Measurements from ENCODE around the gene SEC14L2. TPM values are rescaled to one million over a fixed set of nuclear protein-coding genes. Genes with fewer than 3 reads are reported as not detected.
A peak's percentile ranks its signal among the peaks of the same experiment; 100 is the strongest.

The SEC14L2 gene
- total RNA-seq, 3 donors from 2014 or later: 5.3 to 45.7 (median 29.5) TPM

- peaks cover 9% of the 10 kb centered on the region for H3K36me3 ChIP-seq
- H3K27me3 ChIP-seq: no peaks in the 10 kb centered on the region
- intact Hi-C loops (cut with DNase I; ENCODE audit: low total_unique reads): no loop called here
- no peak for DNase-seq (ENCODE audit: low spot score in 2 of 2)
- H3K4me3 ChIP-seq: no peak overlapping the region
- H3K4me1 ChIP-seq: peaks cover 2 to 5% of the 10 kb centered on the region in 2 donors
- peak overlapping the region in 1 of 2 donors; percentile 63 for H3K27ac ChIP-seq
- no peak for TF ChIP-seq CTCF (IDR thresholded peaks at IDR 0.05)
- no peak for TF ChIP-seq POLR2AphosphoS5 (IDR thresholded peaks at IDR 0.05)
- no peak for TF ChIP-seq POLR2A (IDR thresholded peaks at IDR 0.05)
- no peaks in the 10 kb centered on the region for H3K9me3 ChIP-seq
These were observed 19.6 kb downstream of the SEC14L2 start for GRCh38 chr22:30416403-30416802.

GRCh38 chr22:30416837-30417236 lies 20.0 kb downstream of the SEC14L2 start:
- no peaks in the 10 kb centered on the region for H3K9me3 ChIP-seq
- H3K36me3 ChIP-seq: peaks cover 9% of the 10 kb centered on the region
- H3K27me3 ChIP-seq: no peaks in the 10 kb centered on the region
- TF ChIP-seq CTCF (IDR thresholded peaks at IDR 0.05): no peak
- TF ChIP-seq POLR2AphosphoS5 (IDR thresholded peaks at IDR 0.05): no peak
- no peak for TF ChIP-seq POLR2A (IDR thresholded peaks at IDR 0.05)
- peak overlapping the region in 1 of 2 donors; percentile 63 for H3K27ac ChIP-seq
- peaks cover 3 to 7% of the 10 kb centered on the region in 2 donors for H3K4me1 ChIP-seq
- no peak overlapping the region for H3K4me3 ChIP-seq
- intact Hi-C loops (cut with DNase I; ENCODE audit: low total_unique reads): no loop called here
- DNase-seq (ENCODE audit: low spot score in 2 of 2): no peak

- peak overlapping the region in 1 of 3 donors; percentile 18 for H3K4me3 ChIP-seq
- no peak for DNase-seq (ENCODE audit: low spot score in 2 of 2)
- intact Hi-C loops (cut with DNase I; ENCODE audit: low total_unique reads): no loop called here
- peaks cover 10 to 28% of the 10 kb centered on the region in 2 donors for H3K4me1 ChIP-seq
- H3K36me3 ChIP-seq: peaks cover 5% of the 10 kb centered on the region
- no peaks in the 10 kb centered on the region for H3K9me3 ChIP-seq
- TF ChIP-seq CTCF (IDR thresholded peaks at IDR 0.05) (no peak), POLR2A (IDR thresholded peaks at IDR 0.05) (no peak), POLR2AphosphoS5 (IDR thresholded peaks at IDR 0.05) (no peak)
- peak overlapping the region; percentile 54 to 96 for H3K27ac ChIP-seq
- no peaks in the 10 kb centered on the region for H3K27me3 ChIP-seq
These were observed 23.7 kb downstream of the SEC14L2 start for GRCh38 chr22:30420347-30421125.

GRCh38 chr22:30421695-30422480 lies 25.1 kb downstream of the SEC14L2 start:
- Histone ChIP-seq H3K4me1 (peaks cover 10 to 28% of the 10 kb centered on the region in 2 donors), H3K27me3 (no peaks in the 10 kb centered on the region), H3K9me3 (no peaks in the 10 kb centered on the region), H3K36me3 (no peaks in the 10 kb centered on the region), H3K4me3 (peak overlapping the region in 2 of 3 donors; percentile 76 to 85), H3K27ac (peak overlapping the region; percentile 96 to 99)
- DNase-seq (ENCODE audit: low spot score in 2 of 2): no peak
- intact Hi-C loops (cut with DNase I; ENCODE audit: low total_unique reads): no loop called here
- TF ChIP-seq POLR2A (IDR thresholded peaks at IDR 0.05): no peak
- no peak for TF ChIP-seq CTCF (IDR thresholded peaks at IDR 0.05)
- no peak for TF ChIP-seq POLR2AphosphoS5 (IDR thresholded peaks at IDR 0.05)
